Measurements from ENCODE around the gene PPM1L.
"Not testable (repeated sequence)": the region's sequence is repeated elsewhere in the genome, so short reads cannot be mapped to it uniquely, and the experiment has no call there.

Gene PPM1L

GRCh38 chr3:160755776-160756304 is at the start of gene PPM1L:
PPM1L (plus strand) TSS chr3:160756231.
- DNase-seq (ENCODE audit: low read depth in 3 of 3): peak in 2 of 3 experiments; percentile 11 to 52

- peak in 1 of 3 experiments; percentile 13 for DNase-seq (ENCODE audit: low read depth in 3 of 3)
Observed at GRCh38 chr3:160707187-160707794, 48.7 kb upstream of the PPM1L start.

GRCh38 chr3:160709477-160710182 is 46.4 kb upstream of the PPM1L start:
- DNase-seq (ENCODE audit: low read depth in 3 of 3): no peak

GRCh38 chr3:160713144-160713543 is 42.9 kb upstream of the PPM1L start:
- not testable (repeated sequence) for DNase-seq (ENCODE audit: low read depth in 3 of 3)

GRCh38 chr3:160719710-160720109 is 36.3 kb upstream of the PPM1L start:
- no peak for DNase-seq (ENCODE audit: low read depth in 3 of 3)

- no peak for DNase-seq (ENCODE audit: low read depth in 3 of 3)
Observed at GRCh38 chr3:160720123-160720746, 35.8 kb upstream of the PPM1L start.

GRCh38 chr3:160722331-160722730 is 33.7 kb upstream of the PPM1L start:
- no peak for DNase-seq (ENCODE audit: low read depth in 3 of 3)

GRCh38 chr3:160725338-160725737 is 30.7 kb upstream of the PPM1L start:
- DNase-seq (ENCODE audit: low read depth in 3 of 3): no peak

GRCh38 chr3:160735826-160736225 is 20.2 kb upstream of the PPM1L start:
- DNase-seq (ENCODE audit: low read depth in 3 of 3): no peak

GRCh38 chr3:160738048-160738447 is 18.0 kb upstream of the PPM1L start:
- DNase-seq (ENCODE audit: low read depth in 3 of 3): no peak

- no peak for DNase-seq (ENCODE audit: low read depth in 3 of 3)
Observed at GRCh38 chr3:160739079-160739478, 17.0 kb upstream of the PPM1L start.

GRCh38 chr3:160746976-160747375 is 9.1 kb upstream of the PPM1L start:
- no peak for DNase-seq (ENCODE audit: low read depth in 3 of 3)

GRCh38 chr3:160747422-160747821 is 8.6 kb upstream of the PPM1L start:
- no peak for DNase-seq (ENCODE audit: low read depth in 3 of 3)

GRCh38 chr3:160748231-160748630 is 7.8 kb upstream of the PPM1L start:
- no peak for DNase-seq (ENCODE audit: low read depth in 3 of 3)

- DNase-seq (ENCODE audit: low read depth in 3 of 3): no peak
Observed at GRCh38 chr3:160748787-160749186, 7.2 kb upstream of the PPM1L start.

GRCh38 chr3:160753953-160754352 is 2.1 kb upstream of the PPM1L start:
- DNase-seq (ENCODE audit: low read depth in 3 of 3): no peak

- DNase-seq (ENCODE audit: low read depth in 3 of 3): peak in 1 of 3 experiments; percentile 8
Observed at GRCh38 chr3:160754371-160754854, 1.6 kb upstream of the PPM1L start.

GRCh38 chr3:160754855-160755747 is 930 bp upstream of the PPM1L start:
- DNase-seq (ENCODE audit: low read depth in 3 of 3): peak; percentile 77 to 89 (median 82)

GRCh38 chr3:160757233-160758106 is 1.4 kb downstream of the PPM1L start:
- peak in 1 of 3 experiments; percentile 1 for DNase-seq (ENCODE audit: low read depth in 3 of 3)

GRCh38 chr3:160758929-160759577 is 3.0 kb downstream of the PPM1L start:
- DNase-seq (ENCODE audit: low read depth in 3 of 3): no peak
